Loucy (cell line): ENCODE data around the gene AKAP13.

Experiments used
- CTCF ChIP-seq: fragments of 200-600 bp; sonication (generic); conservative IDR thresholded peaks from 2 replicates; pipeline ENCODE4 v1.5.1; 2014; ENCODE audit warnings: mild to moderate bottlenecking, antibody characterized with exemption, low read length
- EZH2phosphoT487 ChIP-seq: fragments of 200-600 bp; IDR thresholded peaks from 2 replicates; pipeline ENCODE4 v1.6.1; 2018; ENCODE audit warnings: antibody characterized with exemption, mild to moderate bottlenecking, moderate library complexity, borderline replicate concordance

DNA sequence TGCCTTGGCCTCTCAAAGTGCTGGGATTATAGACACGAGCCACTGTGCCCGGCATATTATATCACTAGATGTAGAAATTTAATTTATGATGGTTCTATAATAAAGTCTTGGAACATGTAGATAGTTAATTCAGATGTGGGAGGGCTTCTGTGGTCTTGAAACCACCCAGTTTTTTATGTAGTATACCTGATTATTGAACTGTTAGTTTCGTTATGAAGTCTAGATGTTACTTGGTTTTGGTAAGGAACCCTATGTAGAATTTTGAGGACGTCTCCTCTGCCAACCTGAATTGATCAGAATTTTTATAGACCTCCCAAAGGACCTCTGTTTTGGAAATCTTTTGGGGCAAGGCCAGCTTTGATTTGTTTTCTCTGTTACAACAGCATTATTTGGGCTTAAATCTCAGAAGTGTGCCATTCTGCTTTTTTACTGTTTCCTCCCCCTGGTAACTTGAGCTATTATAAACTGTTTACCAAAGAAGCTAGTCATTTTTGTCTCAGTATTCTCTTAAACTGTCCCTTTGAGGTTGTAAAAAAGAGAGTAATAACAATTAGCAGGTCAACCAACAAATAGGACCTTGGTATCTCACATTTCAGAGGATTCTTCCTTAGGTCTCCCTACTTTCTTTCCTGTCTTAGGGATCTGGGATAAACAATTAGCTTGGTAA, 20.8 kb downstream of the AKAP13 start:
- TF ChIP-seq CTCF (no peak), EZH2phosphoT487 (no peak)
